SK-N-SH treated with all-trans-retinoic acid at 6 μM for 48 hours (cell line): ENCODE measurements around the gene TMEM119.
"Not testable (repeated sequence)": the region's sequence is repeated elsewhere in the genome, so short reads cannot be mapped to it uniquely, and the experiment has no call there.

Source experiments
- ATAC-seq: fragments of 200-7000 bp; cut with Tn5 transposase; 3 replicates; pipeline ENCODE4 v1.9.1; 2020; ENCODE audit warnings: mild to moderate bottlenecking, moderate library complexity
- ARNTL ChIP-seq: fragments of 450-650 bp; formaldehyde crosslinking; IDR thresholded peaks from 2 replicates; pipeline ENCODE4 v1.5.0; 2020; ENCODE audit warnings: low read depth, mild to moderate bottlenecking, moderate library complexity, borderline replicate concordance
- BACH2 ChIP-seq: fragments of 250-450 bp; sonication (Bioruptor Pico); IDR thresholded peaks from 2 replicates; pipeline ENCODE4 v1.9.0; 2021; ENCODE audit warnings: mild to moderate bottlenecking, borderline replicate concordance
- CSDC2 ChIP-seq: fragments of 250-450 bp; sonication (Bioruptor Pico); IDR thresholded peaks from 2 replicates; pipeline ENCODE4 v1.5.0; 2020; ENCODE audit warnings: mild to moderate bottlenecking, moderate library complexity
- ESRRG ChIP-seq: fragments of 250-450 bp; sonication (Bioruptor Pico); IDR thresholded peaks from 2 replicates; pipeline ENCODE4 v1.6.1; 2021; ENCODE audit warnings: mild to moderate bottlenecking
- GLIS3 ChIP-seq: fragments of 250-450 bp; sonication (Bioruptor Pico); IDR thresholded peaks from 2 replicates; pipeline ENCODE4 v1.5.0; 2020; ENCODE audit warnings: mild to moderate bottlenecking, moderate library complexity
- ISL1 ChIP-seq: fragments of 250-450 bp; sonication (Bioruptor Pico); IDR thresholded peaks from 2 replicates; pipeline ENCODE4 v2.1.2; 2022; ENCODE audit warnings: mild to moderate bottlenecking, moderate library complexity
- OSR1 ChIP-seq: fragments of 250-450 bp; sonication (Bioruptor Pico); IDR thresholded peaks from 2 replicates; pipeline ENCODE4 v1.8.0; 2022; ENCODE audit warnings: moderate library complexity, mild to moderate bottlenecking, inconsistent platforms
- RARB ChIP-seq: fragments of 250-450 bp; sonication (Bioruptor Pico); IDR thresholded peaks from 2 replicates; pipeline ENCODE4 v1.8.0; 2021; ENCODE audit warnings: mild to moderate bottlenecking, moderate library complexity
- SNAI2 ChIP-seq: fragments of 250-450 bp; sonication (Bioruptor Pico); IDR thresholded peaks from 2 replicates; pipeline ENCODE4 v1.5.0; 2020; ENCODE audit warnings: mild to moderate bottlenecking, moderate library complexity
- TOX ChIP-seq: fragments of 250-450 bp; sonication (Bioruptor Pico); IDR thresholded peaks from 2 replicates; pipeline ENCODE4 v1.8.0; 2021; ENCODE audit warnings: mild to moderate bottlenecking, moderate library complexity, borderline replicate concordance
- ZFP3 ChIP-seq: fragments of 250-450 bp; sonication (Bioruptor Pico); IDR thresholded peaks from 2 replicates; pipeline ENCODE4 v1.5.0; 2020; ENCODE audit warnings: mild to moderate bottlenecking, moderate library complexity
- ZFP30 ChIP-seq: fragments of 450-650 bp; formaldehyde crosslinking; IDR thresholded peaks from 2 replicates; pipeline ENCODE4 v1.5.0; 2022; ENCODE audit warnings: mild to moderate bottlenecking, moderate library complexity
- ZNF565 ChIP-seq: fragments of 450-650 bp; formaldehyde crosslinking; conservative IDR thresholded peaks from 2 replicates; pipeline ENCODE4 v1.5.0; 2020; ENCODE audit warnings: low read depth, mild to moderate bottlenecking, moderate library complexity
- ZNF8 ChIP-seq: fragments of 450-650 bp; formaldehyde crosslinking; IDR thresholded peaks from 2 replicates; pipeline ENCODE4 v1.5.0; 2020; ENCODE audit warnings: mild to moderate bottlenecking, moderate library complexity
- TF ChIP-seq, protein P1 (sequence below): fragments of 250-450 bp; sonication (Bioruptor Pico); IDR thresholded peaks from 2 replicates; pipeline ENCODE4 v1.5.0; 2020; ENCODE audit warnings: mild to moderate bottlenecking, moderate library complexity
- TF ChIP-seq, protein P2 (sequence below): fragments of 250-450 bp; sonication (Bioruptor Pico); IDR thresholded peaks from 2 replicates; pipeline ENCODE4 v1.8.0; 2021; ENCODE audit warnings: low read depth, mild to moderate bottlenecking, moderate library complexity, borderline replicate concordance
- TF ChIP-seq, protein P3 (sequence below): fragments of 250-450 bp; sonication (Bioruptor Pico); IDR thresholded peaks from 2 replicates; pipeline ENCODE4 v1.5.1; 2020; ENCODE audit warnings: low read depth, mild to moderate bottlenecking, moderate library complexity
- TF ChIP-seq, protein P4 (sequence below): fragments of 250-450 bp; sonication (Bioruptor Pico); IDR thresholded peaks from 2 replicates; pipeline ENCODE4 v1.8.0; 2020; ENCODE audit warnings: mild to moderate bottlenecking, moderate library complexity, borderline replicate concordance
- TF ChIP-seq, protein P5 (sequence below): fragments of 250-450 bp; sonication (Bioruptor Pico); IDR thresholded peaks from 2 replicates; pipeline ENCODE4 v1.5.1; 2021; ENCODE audit warnings: mild to moderate bottlenecking, moderate library complexity

The TMEM119 gene

DNA sequence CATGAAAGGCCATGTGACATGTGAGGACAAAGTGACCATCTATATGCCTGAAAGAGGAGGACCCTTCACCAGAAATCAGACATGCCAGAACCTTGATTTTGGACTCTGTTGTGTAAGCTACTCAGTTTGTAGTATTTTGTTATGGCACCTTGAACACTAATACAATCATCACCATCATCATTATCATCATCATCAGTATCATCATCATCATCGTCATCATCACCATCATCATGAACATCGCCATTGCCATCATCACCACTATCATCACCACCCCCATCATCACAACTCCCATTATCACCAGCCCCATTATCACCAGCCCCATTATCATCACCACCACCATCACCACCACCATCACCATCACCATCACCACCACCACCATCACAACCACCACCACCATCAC is 19.6 kb downstream of the TMEM119 start:
- ATAC-seq = no peak
- TF ChIP-seq BACH2 (no peak), CSDC2 (no peak), TOX (CRISPR knock-in tag) (no peak), GLIS3 (no peak), ARNTL (CRISPR knock-in tag) (no peak), OSR1 (CRISPR knock-in tag) (no peak), ZFP30 (CRISPR knock-in tag) (no peak), RARB (CRISPR knock-in tag) (no peak), ZNF565 (CRISPR knock-in tag) (no peak), ZNF8 (CRISPR knock-in tag) (no peak)
- TF ChIP-seq, protein P1, sequence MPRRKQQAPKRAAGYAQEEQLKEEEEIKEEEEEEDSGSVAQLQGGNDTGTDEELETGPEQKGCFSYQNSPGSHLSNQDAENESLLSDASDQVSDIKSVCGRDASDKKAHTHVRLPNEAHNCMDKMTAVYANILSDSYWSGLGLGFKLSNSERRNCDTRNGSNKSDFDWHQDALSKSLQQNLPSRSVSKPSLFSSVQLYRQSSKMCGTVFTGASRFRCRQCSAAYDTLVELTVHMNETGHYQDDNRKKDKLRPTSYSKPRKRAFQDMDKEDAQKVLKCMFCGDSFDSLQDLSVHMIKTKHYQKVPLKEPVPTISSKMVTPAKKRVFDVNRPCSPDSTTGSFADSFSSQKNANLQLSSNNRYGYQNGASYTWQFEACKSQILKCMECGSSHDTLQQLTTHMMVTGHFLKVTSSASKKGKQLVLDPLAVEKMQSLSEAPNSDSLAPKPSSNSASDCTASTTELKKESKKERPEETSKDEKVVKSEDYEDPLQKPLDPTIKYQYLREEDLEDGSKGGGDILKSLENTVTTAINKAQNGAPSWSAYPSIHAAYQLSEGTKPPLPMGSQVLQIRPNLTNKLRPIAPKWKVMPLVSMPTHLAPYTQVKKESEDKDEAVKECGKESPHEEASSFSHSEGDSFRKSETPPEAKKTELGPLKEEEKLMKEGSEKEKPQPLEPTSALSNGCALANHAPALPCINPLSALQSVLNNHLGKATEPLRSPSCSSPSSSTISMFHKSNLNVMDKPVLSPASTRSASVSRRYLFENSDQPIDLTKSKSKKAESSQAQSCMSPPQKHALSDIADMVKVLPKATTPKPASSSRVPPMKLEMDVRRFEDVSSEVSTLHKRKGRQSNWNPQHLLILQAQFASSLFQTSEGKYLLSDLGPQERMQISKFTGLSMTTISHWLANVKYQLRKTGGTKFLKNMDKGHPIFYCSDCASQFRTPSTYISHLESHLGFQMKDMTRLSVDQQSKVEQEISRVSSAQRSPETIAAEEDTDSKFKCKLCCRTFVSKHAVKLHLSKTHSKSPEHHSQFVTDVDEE (CRISPR knock-in tag) = no peak
- TF ChIP-seq, protein P2, sequence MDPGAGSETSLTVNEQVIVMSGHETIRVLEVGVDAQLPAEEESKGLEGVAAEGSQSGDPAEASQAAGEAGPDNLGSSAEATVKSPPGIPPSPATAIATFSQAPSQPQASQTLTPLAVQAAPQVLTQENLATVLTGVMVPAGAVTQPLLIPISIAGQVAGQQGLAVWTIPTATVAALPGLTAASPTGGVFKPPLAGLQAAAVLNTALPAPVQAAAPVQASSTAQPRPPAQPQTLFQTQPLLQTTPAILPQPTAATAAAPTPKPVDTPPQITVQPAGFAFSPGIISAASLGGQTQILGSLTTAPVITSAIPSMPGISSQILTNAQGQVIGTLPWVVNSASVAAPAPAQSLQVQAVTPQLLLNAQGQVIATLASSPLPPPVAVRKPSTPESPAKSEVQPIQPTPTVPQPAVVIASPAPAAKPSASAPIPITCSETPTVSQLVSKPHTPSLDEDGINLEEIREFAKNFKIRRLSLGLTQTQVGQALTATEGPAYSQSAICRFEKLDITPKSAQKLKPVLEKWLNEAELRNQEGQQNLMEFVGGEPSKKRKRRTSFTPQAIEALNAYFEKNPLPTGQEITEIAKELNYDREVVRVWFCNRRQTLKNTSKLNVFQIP (CRISPR knock-in tag) = no peak
- TF ChIP-seq, protein P3, sequence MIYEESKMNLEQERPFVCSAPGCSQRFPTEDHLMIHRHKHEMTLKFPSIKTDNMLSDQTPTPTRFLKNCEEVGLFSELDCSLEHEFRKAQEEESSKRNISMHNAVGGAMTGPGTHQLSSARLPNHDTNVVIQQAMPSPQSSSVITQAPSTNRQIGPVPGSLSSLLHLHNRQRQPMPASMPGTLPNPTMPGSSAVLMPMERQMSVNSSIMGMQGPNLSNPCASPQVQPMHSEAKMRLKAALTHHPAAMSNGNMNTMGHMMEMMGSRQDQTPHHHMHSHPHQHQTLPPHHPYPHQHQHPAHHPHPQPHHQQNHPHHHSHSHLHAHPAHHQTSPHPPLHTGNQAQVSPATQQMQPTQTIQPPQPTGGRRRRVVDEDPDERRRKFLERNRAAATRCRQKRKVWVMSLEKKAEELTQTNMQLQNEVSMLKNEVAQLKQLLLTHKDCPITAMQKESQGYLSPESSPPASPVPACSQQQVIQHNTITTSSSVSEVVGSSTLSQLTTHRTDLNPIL (CRISPR knock-in tag) = no peak

DNA sequence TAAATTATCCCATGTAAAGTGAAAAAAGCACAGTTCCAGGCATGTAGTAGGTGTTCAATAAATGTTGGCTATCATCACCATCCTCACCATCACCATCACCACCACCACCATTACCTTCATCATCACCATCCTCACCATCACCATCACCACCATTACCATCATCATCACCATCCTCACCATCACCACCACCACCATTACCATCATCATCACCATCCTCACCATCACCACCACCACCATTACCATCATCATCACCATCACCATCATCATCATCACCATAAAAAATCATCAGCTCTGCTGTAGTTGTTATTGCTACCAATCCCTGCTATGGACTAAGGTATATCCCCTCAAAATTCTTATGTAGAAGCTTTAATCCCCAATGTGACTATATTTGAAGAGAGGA is 20.4 kb downstream of the TMEM119 start:
- TF ChIP-seq ESRRG (no peak), ARNTL (CRISPR knock-in tag) (no peak), ZFP30 (CRISPR knock-in tag) (no peak), ZFP3 (CRISPR knock-in tag) (no peak), RARB (CRISPR knock-in tag) (no peak), ISL1 (no peak)
- TF ChIP-seq, all 23 proteins: peak for 0
- no peak for ATAC-seq

DNA sequence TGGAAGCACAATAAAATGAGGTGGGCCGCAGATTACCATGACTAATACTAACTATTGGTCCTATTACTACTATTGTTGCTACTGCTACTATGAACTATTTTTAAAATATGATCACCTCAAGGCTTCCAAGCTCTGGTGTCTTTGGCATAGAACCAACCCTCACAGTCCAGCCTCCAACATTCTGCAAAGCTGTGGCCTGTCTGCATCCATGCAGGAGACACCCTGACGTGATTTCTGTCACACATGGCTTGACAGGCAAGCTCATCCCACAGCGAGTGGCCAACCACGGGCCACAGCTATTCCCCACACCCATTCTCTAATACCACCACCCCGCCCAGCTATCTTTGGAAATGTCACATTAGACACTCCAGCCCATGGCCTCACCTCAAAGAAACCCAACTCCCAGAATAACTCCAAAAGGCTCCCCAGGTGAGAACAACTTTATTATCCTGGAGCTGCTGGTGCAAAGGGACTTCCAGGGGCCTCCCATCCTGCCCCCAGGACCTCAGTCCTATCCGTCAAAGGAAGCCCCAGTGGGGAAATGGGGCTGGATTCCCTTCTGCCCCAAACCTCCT is 21.1 kb downstream of the TMEM119 start:
- ATAC-seq = no peak

DNA sequence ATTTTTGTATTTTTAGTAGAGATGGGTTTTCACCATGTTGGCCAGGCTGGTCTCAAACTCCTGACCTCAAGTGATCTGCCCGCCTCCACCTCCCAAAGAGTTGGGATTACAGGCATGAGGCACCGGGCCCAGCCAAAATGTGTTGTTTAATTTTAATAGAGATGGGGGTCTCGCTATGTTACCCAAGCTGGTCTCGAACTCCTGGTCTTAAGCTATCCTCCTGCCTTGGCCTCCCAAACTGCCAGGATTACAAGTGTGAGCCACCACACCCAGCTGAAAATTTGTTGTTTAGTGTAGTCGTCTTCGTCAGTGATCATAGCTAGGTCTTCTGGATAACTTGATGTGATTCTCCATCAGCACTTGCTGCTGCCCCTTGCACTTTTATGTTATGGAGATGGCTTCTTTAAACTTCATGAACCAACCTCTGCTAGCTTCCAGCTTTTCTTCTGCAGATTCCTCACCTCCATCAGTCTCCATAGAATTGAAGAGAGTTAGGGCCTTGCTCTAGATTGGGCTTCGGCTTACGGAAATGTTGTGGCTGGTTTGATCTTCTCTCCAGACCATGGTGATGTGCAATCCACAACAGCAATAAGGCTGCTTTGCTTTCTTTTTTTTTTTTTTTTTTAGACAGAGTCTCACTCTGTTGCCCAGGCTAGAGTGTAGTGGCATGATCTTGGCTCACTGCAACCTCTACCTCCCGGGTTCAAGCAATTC is 22.5 kb downstream of the TMEM119 start:
- TF ChIP-seq, protein P4, sequence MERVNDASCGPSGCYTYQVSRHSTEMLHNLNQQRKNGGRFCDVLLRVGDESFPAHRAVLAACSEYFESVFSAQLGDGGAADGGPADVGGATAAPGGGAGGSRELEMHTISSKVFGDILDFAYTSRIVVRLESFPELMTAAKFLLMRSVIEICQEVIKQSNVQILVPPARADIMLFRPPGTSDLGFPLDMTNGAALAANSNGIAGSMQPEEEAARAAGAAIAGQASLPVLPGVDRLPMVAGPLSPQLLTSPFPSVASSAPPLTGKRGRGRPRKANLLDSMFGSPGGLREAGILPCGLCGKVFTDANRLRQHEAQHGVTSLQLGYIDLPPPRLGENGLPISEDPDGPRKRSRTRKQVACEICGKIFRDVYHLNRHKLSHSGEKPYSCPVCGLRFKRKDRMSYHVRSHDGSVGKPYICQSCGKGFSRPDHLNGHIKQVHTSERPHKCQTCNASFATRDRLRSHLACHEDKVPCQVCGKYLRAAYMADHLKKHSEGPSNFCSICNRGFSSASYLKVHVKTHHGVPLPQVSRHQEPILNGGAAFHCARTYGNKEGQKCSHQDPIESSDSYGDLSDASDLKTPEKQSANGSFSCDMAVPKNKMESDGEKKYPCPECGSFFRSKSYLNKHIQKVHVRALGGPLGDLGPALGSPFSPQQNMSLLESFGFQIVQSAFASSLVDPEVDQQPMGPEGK = no peak
- TF ChIP-seq BACH2 (no peak), ESRRG (no peak), SNAI2 (CRISPR knock-in tag) (no peak)
- TF ChIP-seq, protein P3 (CRISPR knock-in tag) = no peak
- TF ChIP-seq, protein P1 (CRISPR knock-in tag) = no peak
- no peak for ATAC-seq

More for the DNA sequence above, 21.1 kb downstream of the TMEM119 start:
- TF ChIP-seq TOX (CRISPR knock-in tag) = no peak
- TF ChIP-seq, protein P5, sequence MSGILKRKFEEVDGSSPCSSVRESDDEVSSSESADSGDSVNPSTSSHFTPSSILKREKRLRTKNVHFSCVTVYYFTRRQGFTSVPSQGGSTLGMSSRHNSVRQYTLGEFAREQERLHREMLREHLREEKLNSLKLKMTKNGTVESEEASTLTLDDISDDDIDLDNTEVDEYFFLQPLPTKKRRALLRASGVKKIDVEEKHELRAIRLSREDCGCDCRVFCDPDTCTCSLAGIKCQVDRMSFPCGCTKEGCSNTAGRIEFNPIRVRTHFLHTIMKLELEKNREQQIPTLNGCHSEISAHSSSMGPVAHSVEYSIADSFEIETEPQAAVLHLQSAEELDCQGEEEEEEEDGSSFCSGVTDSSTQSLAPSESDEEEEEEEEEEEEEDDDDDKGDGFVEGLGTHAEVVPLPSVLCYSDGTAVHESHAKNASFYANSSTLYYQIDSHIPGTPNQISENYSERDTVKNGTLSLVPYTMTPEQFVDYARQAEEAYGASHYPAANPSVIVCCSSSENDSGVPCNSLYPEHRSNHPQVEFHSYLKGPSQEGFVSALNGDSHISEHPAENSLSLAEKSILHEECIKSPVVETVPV (CRISPR knock-in tag) = no peak
- no peak for TF ChIP-seq OSR1 (CRISPR knock-in tag)

DNA sequence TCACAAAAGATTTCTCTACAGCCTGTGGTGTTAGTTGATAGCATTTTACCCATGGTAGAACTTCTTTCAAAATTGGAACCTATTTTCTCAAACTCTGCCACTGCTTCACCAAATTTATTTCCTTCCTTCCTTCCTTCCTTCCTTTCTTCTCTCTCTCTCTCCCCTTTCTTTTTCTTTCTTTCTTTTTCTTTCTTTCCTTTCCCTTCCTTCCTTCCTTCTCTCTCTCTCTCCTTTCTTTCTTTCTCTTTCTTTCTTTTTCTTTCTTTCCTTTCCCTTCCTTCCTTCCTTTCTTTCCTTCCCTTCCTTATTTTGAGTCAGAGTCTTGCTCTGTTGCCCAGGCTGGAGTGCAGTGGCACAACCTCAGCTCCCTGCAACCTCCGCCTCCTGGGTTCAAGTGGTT is 23.6 kb downstream of the TMEM119 start:
- not testable (repeated sequence) for ATAC-seq
